HEK293T (cell line): Measurements from ENCODE around the gene FAM107B.

ENCODE experiments used
- CTCF ChIA-PET: fragments of 350-600 bp; formaldehyde crosslinking; extraction: SDS; loops from one replicate; lab custom pipeline; 2021; ENCODE audit warnings: antibody characterized with exemption, inconsistent platforms; lab: Yijun Ruan, JAX
- POLR2A ChIA-PET: fragments of 350-600 bp; formaldehyde crosslinking; extraction: SDS; loops from one replicate; lab custom pipeline; 2020; ENCODE audit warnings: antibody characterized with exemption, inconsistent platforms; lab: Yijun Ruan, JAX
- DNase-seq: peaks from one replicate; pipeline ENCODE4 v3.0.0; 2012; ENCODE audit warnings: mixed read lengths; ENCODE audit errors: extremely low spot score
- ARNT ChIP-seq: fragments of 450-650 bp; IDR thresholded peaks from 2 replicates; pipeline ENCODE4 v1.6.1; 2017; ENCODE audit warnings: mild to moderate bottlenecking
- BHLHE40 ChIP-seq: fragments of 450-650 bp; IDR thresholded peaks from 2 replicates; pipeline ENCODE4 v1.6.1; 2016; ENCODE audit warnings: mild to moderate bottlenecking, moderate library complexity, borderline replicate concordance
- CTBP1 ChIP-seq: fragments of 450-650 bp; IDR thresholded peaks from 2 replicates; pipeline ENCODE4 v1.6.1; 2016; ENCODE audit warnings: borderline replicate concordance
- ELF4 ChIP-seq: fragments of 450-650 bp; IDR thresholded peaks from 2 replicates; pipeline ENCODE4 v1.6.1; 2017; ENCODE audit warnings: antibody characterized with exemption
- FOXA1 ChIP-seq: fragments of 450-650 bp; IDR thresholded peaks from 2 replicates; pipeline ENCODE4 v1.6.1; 2016; ENCODE audit warnings: mild to moderate bottlenecking
- FOXK2 ChIP-seq: fragments of 450-650 bp; IDR thresholded peaks from 2 replicates; pipeline ENCODE4 v1.6.1; 2016; ENCODE audit warnings: mild to moderate bottlenecking
- FOXM1 ChIP-seq: fragments of 450-650 bp; IDR thresholded peaks from 2 replicates; pipeline ENCODE4 v1.6.1; 2017; ENCODE audit warnings: mild to moderate bottlenecking, borderline replicate concordance
- HDGF ChIP-seq: fragments of 450-650 bp; IDR thresholded peaks from 2 replicates; pipeline ENCODE4 v1.6.1; 2017; ENCODE audit warnings: antibody characterized with exemption, borderline replicate concordance
- L3MBTL2 ChIP-seq: fragments of 450-650 bp; conservative IDR thresholded peaks from 2 replicates; pipeline ENCODE4 v1.6.1; 2016; ENCODE audit warnings: mild to moderate bottlenecking
- LEF1 ChIP-seq: fragments of 450-650 bp; IDR thresholded peaks from 2 replicates; pipeline ENCODE4 v1.6.1; 2017; ENCODE audit warnings: mild to moderate bottlenecking, borderline replicate concordance
- NFRKB ChIP-seq: fragments of 450-650 bp; IDR thresholded peaks from 2 replicates; pipeline ENCODE4 v1.6.1; 2016; ENCODE audit warnings: mild to moderate bottlenecking, moderate library complexity
- SP1 ChIP-seq: fragments of 450-650 bp; IDR thresholded peaks from 2 replicates; pipeline ENCODE4 v1.6.1; 2017
- SUZ12 ChIP-seq: fragments of 450-650 bp; IDR thresholded peaks from 2 replicates; pipeline ENCODE4 v1.6.1; 2016; ENCODE audit warnings: mild to moderate bottlenecking
- TARDBP ChIP-seq: fragments of 450-650 bp; IDR thresholded peaks from 2 replicates; pipeline ENCODE4 v1.6.1; 2016
- ZNF384 ChIP-seq: fragments of 450-650 bp; IDR thresholded peaks from 2 replicates; pipeline ENCODE4 v1.6.1; 2016
- TF ChIP-seq, protein P1 (sequence below): fragments of 450-650 bp; IDR thresholded peaks from 2 replicates; pipeline ENCODE4 v1.6.1; 2016

The FAM107B gene

DNA sequence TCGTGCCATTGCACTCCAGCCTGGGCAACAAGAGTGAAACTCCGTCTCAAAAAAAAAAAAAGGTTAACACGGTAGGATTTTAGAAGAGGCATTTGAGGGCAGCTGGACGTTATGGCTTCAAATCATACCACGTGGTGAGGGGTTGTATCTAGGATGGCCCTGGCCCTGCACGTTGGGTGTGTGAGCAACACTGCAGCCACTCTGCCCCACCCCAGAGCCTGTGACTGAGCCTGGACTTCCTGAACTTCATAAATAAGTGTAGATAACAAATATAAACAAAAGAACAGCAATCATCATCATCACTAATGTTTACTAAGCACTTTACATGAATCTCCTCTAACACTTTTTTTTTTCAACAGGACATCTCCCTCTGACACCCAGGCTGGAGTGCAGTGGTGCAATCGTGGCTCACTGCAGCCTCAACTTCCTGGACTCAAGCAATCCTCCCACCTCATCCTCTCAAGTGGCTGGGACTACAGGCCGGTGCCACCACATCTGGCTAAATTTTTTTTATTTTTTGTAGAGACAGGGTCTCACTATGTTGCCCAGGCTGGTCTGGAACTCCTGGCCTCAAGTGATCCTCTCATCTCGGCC is 274.4 kb downstream of the FAM107B start:
- CTCF ChIA-PET: interaction anchor here (1.1 kb wide), 1 partner anchor 10 kb away, joined by 3 read pairs; no protein-coding TSS in a partner anchor
- POLR2A ChIA-PET: no interaction called here
- no peak for TF ChIP-seq FOXM1
- TF ChIP-seq TARDBP: no peak
- no peak for TF ChIP-seq NFRKB
- TF ChIP-seq BHLHE40: no peak
- TF ChIP-seq, protein P1, sequence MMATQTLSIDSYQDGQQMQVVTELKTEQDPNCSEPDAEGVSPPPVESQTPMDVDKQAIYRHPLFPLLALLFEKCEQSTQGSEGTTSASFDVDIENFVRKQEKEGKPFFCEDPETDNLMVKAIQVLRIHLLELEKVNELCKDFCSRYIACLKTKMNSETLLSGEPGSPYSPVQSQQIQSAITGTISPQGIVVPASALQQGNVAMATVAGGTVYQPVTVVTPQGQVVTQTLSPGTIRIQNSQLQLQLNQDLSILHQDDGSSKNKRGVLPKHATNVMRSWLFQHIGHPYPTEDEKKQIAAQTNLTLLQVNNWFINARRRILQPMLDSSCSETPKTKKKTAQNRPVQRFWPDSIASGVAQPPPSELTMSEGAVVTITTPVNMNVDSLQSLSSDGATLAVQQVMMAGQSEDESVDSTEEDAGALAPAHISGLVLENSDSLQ: no peak
- TF ChIP-seq ELF4: no peak
- TF ChIP-seq SP1: no peak
- no peak for TF ChIP-seq FOXK2
- no peak for TF ChIP-seq ARNT
- no peak for TF ChIP-seq FOXA1
- no peak for TF ChIP-seq L3MBTL2
- no peak for TF ChIP-seq LEF1
- no peak for TF ChIP-seq HDGF
- no peak for TF ChIP-seq ZNF384
- no peak for TF ChIP-seq SUZ12
- TF ChIP-seq CTBP1: no peak
- DNase-seq: no peak

DNA sequence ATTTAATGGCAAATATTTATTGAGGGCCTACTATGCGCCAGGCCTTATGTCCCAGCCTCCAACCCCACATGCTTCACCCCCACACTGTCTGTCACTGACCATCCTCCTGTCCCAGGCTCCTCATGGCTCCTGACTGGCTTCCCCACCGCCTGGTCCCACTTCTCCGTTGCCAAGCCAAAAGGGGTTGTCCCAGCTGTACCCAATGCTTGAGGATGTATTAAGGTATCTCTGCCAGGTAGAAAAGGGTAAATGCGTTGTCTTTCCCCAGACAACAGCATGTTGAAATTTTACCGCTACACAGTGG is 275.1 kb downstream of the FAM107B start:
- TF ChIP-seq, protein P1: no peak
- TF ChIP-seq TARDBP: no peak
- no peak for TF ChIP-seq L3MBTL2
- TF ChIP-seq BHLHE40: no peak
- TF ChIP-seq HDGF: no peak
- no peak for TF ChIP-seq SP1
- TF ChIP-seq CTBP1: no peak
- no peak for TF ChIP-seq FOXK2
- TF ChIP-seq NFRKB: no peak
- no peak for TF ChIP-seq ELF4
- no peak for DNase-seq
- CTCF ChIA-PET: interaction anchor here (0.5 to 1.3 kb wide), 4 partner anchors 9 to 587 kb away, joined by 3 to 4 read pairs (median 4); partner anchors contain the start of genes CDNF, HSPA14 and MSANTD7
- POLR2A ChIA-PET: interaction anchor here (0.6 kb wide), 1 partner anchor 379 kb away, joined by 3 read pairs; the partner anchor contains the start of gene SUV39H2

DNA sequence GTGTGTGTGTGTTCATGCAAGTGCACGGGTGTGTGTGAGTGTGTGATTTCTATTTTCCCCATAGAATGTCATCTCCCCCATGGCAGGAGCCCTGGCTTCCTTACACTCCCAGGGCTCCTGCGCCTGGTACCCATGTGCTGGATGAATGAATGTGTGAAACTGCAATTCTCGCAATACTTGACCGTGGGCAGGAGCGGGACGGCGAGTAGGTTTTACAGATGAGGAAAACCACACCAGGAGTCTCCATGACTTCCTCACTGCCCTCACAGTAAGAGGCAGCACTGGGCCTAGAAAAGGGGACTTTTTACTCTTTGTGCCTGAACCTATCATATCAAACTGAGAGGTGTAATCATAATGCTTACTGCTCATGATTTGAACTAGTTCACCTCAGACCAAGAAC is 276.4 kb downstream of the FAM107B start:
- DNase-seq: no peak
- no peak for TF ChIP-seq BHLHE40
- no peak for TF ChIP-seq LEF1
- no peak for TF ChIP-seq ZNF384
- no peak for TF ChIP-seq L3MBTL2
- no peak for TF ChIP-seq ARNT
- TF ChIP-seq SP1: no peak
- TF ChIP-seq ELF4: no peak
- no peak for TF ChIP-seq FOXA1
- TF ChIP-seq CTBP1: no peak
- TF ChIP-seq NFRKB: no peak
- no peak for TF ChIP-seq FOXK2
- TF ChIP-seq FOXM1: no peak
- no peak for TF ChIP-seq SUZ12
- TF ChIP-seq, protein P1: no peak
- TF ChIP-seq HDGF: no peak
- TF ChIP-seq TARDBP: no peak
- POLR2A ChIA-PET: no interaction called here
- CTCF ChIA-PET: interaction anchor here (1.0 to 1.3 kb wide), 2 partner anchors 325 to 340 kb away, joined by 4 read pairs; partner anchors contain the start of genes CDNF, HSPA14 and MSANTD7

DNA sequence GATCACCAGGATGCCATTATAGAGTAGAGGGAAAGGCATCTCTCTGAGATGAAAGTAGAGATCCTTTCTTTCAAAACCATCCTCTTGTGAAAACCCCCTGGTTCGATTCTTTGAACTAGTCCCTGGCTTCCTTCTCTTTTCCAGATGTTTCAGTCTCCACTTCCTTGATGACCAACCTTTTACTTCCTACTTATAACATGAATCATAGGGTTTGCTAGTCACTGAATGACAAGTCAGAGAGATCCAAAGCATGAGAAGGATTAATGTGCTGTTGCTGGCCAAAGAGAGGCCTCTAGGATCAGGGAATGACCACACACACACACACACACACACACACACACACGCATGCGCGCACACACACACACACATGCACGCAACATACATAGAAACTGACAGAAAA is 282.9 kb downstream of the FAM107B start:
- TF ChIP-seq LEF1: no peak
- no peak for TF ChIP-seq BHLHE40
- no peak for TF ChIP-seq FOXK2
- no peak for TF ChIP-seq SUZ12
- no peak for TF ChIP-seq ARNT
- no peak for TF ChIP-seq ZNF384
- no peak for TF ChIP-seq FOXM1
- no peak for TF ChIP-seq ELF4
- no peak for TF ChIP-seq NFRKB
- TF ChIP-seq HDGF: no peak
- TF ChIP-seq SP1: no peak
- TF ChIP-seq, protein P1: no peak
- TF ChIP-seq CTBP1: no peak
- CTCF ChIA-PET: interaction anchor here (0.7 kb wide), 1 partner anchor 328 kb away, joined by 3 read pairs; no protein-coding TSS in a partner anchor
- POLR2A ChIA-PET: no interaction called here
- DNase-seq: no peak

DNA sequence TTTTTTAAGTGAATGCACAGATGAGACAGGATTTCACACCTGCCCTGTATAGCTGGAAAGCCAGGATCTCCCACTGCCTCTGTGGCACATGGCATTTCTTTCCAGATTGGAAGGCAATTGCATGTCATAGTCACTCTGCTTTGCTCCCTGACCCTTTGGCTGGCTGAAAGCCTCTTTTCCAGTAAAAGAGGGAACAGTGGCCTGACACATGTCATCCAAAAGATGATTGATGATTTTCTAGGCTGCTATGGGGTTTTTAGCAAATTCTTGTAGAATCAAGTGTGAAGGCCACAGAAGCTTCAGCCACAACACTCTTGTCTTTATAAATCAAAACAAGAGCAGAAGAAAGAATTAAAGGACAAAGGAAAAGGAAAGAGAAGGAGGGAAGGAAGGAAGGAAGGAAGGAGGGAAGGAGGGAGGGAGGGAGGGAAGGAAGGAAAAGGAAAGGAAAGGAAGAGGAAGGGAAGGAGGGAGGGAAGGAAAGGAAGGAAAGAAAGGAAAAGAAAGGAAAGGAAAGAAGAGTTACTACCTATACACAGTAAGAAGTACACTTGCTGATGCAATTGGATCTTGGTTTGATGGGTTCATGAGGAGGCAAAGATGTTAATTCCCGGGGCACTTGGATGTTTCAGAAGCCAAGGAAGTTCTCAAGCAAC is 285.0 kb downstream of the FAM107B start:
- ChIA-PET POLR2A (no interaction called here), CTCF (interaction anchor here (0.7 to 0.8 kb wide), 2 partner anchors 10 to 809 kb away, joined by 3 read pairs; no protein-coding TSS in a partner anchor)
- TF ChIP-seq SUZ12: no peak
- TF ChIP-seq, protein P1: peak; percentile 56
- no peak for DNase-seq
